ENCODE measurements around the gene OCLN.

GRCh38 chr5:69489246-69489645 is 3.3 kb upstream of the OCLN start:
- TF ChIP-seq, protein P1, sequence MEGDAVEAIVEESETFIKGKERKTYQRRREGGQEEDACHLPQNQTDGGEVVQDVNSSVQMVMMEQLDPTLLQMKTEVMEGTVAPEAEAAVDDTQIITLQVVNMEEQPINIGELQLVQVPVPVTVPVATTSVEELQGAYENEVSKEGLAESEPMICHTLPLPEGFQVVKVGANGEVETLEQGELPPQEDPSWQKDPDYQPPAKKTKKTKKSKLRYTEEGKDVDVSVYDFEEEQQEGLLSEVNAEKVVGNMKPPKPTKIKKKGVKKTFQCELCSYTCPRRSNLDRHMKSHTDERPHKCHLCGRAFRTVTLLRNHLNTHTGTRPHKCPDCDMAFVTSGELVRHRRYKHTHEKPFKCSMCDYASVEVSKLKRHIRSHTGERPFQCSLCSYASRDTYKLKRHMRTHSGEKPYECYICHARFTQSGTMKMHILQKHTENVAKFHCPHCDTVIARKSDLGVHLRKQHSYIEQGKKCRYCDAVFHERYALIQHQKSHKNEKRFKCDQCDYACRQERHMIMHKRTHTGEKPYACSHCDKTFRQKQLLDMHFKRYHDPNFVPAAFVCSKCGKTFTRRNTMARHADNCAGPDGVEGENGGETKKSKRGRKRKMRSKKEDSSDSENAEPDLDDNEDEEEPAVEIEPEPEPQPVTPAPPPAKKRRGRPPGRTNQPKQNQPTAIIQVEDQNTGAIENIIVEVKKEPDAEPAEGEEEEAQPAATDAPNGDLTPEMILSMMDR (IDR thresholded peaks at IDR 0.05; ENCODE audit: poor library complexity, severe bottlenecking), result no peak
- no peak for TF ChIP-seq EP300 (conservative IDR thresholded peaks at IDR 0.05; ENCODE audit: poor library complexity, severe bottlenecking)
- TF ChIP-seq POLR2AphosphoS5 (IDR thresholded peaks at IDR 0.05), result no peak
- no peak for TF ChIP-seq EZH2 (IDR thresholded peaks at IDR 0.05; ENCODE audit: borderline replicate concordance, insufficient read depth, low read length, poor library complexity, severe bottlenecking)
- no peak for TF ChIP-seq RAD21 (conservative IDR thresholded peaks at IDR 0.05)

Data from neural cell (in vitro differentiated cells).